HG02571 (cell line): ENCODE data around the gene KRT74.

Source experiments
- ATAC-seq: cut with Tn5 transposase; IDR thresholded peaks from one replicate; pipeline ENCODE4 v1.9.1; 2021; ENCODE audit warnings: mild to moderate bottlenecking, moderate library complexity; ENCODE audit not compliant: unreplicated experiment

KRT74 gene

DNA sequence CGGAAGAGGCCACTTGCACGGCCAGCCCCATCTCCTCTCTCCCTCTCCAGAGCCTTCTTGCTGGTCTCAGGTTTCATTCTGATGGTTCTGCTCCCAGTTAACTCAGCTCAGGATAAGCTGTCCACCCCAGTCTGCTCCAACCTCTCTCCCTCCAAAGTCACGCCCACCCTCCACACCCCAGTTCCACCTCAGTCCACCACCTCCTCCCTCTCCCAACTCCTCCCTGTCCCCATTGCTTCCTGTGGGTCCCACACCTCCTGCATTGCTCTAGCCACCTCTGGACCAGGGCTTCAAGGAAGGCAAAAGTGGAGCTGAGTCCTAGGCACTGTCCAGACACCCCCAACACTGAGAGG is 33.8 kb downstream of the KRT74 start:
- no peak for ATAC-seq

DNA sequence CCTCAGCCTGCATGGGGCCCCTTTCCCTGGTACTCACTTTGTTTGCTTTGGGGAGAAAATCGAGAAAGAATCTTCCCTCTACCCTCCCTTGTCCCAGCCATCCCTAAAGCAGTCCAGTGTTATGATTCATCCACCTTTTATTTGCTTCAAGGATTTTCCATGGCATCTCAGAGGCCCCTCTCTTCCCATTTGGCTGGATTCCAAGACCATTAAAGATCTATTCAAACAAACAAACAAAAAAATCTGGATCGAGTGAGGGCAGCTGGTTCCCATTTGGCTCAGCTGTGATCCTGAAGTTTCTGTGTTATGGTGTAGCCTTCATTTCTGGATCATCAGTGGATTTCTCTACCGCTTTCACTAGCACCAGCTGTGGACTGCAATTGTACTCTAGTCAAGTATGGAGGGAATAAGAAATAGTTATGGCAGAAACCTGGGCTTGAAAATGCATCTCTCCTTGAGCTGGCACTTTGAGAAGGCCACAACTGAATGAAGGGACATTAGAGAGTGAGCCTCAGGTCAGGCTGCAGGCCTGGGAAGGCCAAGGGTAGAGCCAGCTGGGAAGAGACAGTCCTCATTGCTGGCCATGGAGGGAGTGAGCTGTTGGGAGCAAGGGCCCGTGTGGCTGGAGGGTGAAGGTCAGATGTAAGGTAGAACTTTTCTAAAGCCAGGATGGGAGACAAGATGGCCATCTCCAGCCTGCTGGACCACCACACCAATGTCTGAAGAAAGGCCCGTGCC is 34.4 kb downstream of the KRT74 start:
- no peak for ATAC-seq

DNA sequence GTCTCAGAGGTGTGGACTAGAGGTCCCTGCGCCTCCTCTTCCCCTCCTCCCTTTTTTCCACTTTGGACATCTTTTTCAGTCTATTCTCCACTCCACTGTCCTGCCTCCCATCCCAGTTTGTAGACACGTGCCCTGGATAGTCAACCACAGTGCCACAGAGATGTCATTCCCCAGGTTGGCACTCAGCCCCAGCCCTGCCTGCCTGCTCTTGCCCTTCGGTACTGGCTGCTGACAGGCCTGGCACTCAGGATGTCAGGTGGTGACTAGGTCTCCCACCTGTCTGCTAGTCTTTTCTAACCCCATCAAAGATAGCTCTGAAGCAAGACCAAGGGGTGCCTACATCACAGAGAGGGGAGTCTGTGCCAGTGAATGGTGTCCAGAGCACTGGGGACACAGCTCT is 36.5 kb downstream of the KRT74 start:
- ATAC-seq: no peak

DNA sequence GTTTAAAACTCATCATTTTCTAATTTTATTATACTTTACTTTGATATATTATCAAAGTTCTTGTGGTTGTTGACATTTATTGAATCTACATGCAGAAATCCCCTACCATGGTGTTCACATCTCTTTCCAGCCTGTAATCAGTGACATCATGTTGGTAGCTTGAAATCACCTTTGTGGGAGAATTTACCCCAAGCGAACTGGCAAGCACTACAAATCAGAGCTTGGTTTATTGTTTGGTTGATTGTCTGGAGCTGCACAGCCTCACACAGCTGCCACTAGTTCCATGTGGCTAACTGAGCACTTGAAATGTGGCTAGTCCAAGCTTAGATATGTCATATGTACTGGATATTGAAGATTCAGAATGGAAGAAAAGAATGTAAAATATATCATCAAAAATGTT is 38.1 kb downstream of the KRT74 start:
- no peak for ATAC-seq

DNA sequence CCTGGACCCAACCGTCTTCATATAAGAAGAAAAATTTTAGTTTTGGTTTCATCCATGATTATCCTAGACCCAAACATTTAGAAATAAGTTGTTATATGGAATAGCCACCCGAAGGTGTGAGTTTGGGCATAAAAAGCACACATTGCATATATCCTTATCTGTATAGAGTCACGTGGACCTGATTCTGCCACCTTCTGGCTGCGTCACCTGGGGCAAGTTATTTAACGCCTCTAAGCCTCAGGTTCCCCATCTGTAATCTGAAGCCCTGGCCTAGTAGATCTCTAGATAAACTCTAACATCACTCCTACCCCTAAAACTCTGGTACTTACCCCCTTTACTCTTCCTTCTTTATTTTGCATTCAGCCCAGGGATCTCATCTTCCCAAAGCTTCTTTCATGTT is 39.2 kb downstream of the KRT74 start:
- no peak for ATAC-seq

DNA sequence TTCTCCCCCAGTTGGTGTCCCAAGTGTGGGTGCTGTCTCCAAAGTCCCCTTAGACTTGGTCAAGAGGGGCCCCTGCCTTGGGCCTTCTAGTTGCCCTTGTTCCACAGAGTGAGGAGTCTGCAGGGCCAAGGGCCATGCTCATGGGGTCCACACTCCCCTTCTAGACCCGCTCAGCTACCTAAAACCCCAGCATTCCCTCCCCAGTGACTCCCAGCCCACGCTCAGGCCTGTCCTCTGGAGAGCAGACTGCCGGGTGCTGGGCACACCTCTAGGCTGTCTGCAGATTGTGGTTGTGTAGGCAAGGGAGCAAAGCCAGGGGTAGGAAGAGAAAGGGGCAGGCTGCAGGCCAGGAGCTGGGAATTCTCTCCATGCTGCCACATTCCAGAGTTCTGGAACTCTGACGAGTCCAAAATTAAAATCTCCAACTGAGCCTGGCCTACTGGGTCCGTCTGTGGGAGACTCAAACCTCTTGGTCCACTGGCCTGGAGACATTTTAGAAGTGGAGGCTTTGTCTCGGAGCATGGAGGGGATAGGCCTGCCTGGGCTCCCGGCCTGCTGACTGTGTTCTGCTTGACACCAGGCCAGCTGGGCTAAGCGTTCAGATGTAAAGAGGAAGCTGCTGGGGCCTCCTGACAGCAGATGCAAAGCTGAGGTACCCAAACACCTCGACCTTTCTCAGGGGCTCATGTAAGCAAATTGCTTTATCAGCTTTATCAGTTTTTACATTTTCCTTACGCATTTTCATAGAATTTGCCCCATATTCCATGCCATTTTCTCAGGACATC is 39.8 kb downstream of the KRT74 start:
- no peak for ATAC-seq

DNA sequence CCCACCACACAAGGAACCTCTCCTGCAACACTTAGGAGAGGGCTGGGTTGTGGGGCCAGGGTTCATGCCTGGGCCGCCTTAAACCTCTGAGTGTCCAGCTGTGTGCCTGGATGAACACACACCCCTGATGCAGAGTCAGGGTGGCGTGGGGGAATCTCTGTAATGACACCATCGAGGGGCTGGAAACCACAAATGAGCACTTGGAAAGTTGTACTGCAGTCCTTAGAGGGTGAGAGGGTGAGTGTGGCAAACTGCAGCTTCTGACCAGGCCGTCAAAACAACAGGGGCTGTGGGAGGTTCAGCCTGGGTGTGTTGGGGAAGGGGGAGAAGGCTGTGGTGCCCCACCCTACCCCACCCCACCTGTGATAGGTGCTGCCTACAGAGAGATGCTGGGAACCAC is 41.0 kb downstream of the KRT74 start:
- no peak for ATAC-seq

DNA sequence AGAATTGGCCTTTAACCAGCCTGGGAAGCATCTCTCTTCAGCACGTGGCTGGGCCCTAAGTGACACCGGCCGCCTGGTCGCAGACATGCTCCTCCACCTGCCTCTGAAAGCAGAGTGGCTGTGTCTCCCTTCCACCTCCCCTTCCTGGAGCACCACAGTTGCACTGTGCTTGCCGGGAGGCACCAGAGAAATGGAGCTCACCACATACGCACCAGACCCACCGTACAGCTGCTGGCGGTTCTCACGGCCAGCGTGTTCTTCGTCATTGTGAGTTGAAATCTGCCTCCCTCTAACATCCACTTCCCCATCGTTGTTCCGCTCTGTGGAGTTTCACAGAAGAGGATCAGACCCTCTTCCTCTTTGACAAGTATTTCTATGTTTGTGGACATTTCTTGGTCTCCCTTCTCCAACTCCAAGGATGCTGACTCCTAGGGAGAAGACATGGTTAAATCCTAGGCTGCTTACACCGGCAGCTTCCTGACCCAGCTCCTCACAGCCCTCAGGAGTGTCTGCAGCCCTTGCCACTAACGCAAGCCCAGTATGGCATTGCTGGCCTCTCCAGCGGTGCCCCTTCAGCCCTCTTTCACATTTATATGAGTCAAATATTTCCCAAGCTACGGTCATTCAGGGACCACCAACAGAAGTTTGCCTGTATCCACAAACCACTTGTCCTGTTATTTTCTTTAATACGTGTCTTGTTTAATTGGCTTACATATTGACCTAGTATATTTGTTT is 41.9 kb downstream of the KRT74 start:
- ATAC-seq: no peak

DNA sequence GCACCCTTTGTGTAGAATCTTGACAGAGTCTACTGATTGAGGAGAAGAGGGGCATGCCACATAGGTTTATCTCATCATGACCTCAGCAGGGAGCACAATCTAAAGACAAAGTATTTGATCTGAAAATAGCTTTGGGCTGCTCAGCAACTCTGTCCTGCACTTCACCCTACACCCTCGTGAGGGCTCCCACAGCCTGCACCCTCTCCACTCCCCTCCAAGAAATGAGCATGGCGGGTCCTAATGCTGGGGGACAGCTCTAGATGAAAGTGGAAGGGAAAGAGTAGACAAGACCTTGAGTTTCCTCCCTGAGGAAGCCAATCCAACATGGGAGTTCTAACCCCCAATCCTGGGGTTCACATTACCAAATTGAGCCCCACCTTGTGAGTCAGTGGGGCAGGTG is 42.7 kb downstream of the KRT74 start:
- no peak for ATAC-seq

DNA sequence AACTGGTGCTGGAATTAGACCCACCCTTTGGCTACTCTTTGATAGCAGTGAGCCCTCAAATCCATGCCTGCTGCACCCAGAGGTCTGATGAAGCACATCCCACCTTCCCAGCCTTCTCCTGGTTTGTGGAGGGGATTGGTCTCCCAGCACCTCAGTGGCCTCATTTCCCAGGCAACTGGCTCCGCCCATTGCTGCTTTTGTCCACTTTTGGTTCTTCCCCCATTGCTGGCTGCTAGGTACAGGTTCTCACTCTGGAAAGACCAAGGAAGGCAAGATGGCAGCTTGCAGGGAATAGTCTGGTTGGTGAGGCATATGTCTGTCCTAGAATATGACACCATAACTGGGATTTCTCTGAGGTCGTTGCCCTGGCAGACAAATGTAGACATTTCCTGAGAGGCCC is 43.3 kb downstream of the KRT74 start:
- no peak for ATAC-seq

DNA sequence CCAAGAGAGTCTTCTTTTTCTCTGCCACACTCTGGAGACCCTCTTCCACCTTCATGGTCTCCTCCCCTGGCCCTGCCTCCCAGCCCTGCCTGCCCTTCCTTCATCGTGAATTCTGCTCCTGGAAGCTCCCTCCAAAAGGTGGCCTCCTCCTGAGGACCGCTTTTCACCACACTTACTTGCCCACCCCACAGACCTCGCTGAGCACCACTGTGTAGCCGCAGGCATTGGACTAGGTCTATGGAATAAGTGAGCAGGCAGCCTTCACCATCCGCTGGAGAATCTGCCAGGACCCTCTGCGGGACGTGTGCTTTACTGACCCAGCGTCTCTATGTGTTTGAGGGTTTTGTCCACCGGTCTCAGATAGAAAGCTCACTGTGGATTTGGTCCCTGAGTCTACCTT is 43.8 kb downstream of the KRT74 start:
- ATAC-seq: no peak

DNA sequence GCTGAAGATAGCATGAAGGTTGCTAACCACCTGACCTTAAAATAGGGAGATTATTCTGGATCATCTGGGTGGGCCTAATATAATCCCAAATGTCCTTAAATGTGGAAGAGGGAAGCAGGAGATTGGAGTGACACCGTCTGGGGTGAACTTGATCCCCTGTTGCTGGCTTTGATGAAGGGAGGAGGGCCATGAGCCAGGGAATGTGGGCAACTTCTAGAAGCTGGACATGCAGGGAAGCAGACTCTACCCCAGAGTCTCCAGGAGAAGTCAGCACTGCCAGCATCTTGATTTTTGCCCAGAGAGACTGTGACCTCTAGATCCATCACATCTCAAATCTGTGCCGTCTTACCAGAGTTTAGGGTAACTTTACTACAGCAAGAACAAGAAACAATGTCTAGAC is 44.2 kb downstream of the KRT74 start:
- ATAC-seq: no peak

DNA sequence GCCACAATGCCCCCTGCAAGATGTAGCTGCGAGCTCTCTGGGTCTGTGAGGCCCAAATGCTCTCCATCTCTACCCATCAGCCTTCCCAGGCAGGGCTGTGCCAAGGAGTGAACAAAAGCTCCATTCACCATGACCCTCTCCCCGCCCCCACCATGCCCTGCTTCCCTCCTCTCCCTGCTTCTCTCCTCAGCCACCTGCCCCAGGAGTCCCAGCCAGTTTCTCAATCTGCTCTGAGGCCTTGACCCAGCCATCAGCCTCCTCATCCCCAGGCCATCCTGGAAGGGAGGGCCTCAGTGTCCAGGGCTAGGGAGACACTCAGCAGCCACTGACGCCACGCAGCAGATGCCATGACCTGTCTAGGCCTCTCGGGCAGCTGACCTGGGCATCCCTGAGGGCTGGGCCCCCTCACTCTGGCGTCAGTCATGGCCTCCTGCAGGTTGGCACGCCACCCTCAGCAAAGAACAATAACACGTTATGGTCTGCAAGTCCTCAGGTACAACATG is 45.0 kb downstream of the KRT74 start:
- ATAC-seq: no peak

DNA sequence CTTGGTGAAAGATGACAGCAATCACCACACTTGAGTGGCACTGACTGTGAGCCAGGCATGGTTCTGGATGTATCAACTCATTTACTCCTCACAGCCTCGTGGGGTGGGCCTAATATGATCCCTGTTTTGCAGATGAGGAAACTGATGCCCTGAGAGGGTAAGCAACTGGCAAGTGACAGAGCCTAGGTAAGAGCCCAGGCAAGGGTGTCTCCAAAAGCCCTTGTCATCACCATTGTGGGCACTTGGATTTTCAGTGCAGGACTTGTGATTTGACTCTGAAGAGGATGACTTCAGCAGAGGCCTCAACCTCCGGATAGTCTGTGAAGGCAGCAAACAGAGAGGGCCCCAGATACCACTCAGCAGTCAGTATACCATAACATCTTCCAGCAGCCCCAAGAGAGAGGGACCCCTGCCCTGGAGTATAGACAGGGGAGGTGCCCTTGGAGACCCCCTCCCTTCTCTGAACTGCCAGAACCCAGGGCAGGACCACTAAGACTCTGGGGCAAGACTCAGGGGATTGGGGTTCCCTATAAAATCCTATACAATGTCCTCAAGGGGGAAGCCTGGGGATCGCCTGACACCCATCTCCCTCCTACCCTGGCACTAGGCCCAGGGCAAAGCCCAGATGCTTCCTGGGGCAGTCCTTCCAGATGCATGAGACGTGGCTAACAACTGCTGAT is 46.4 kb downstream of the KRT74 start:
- ATAC-seq: no peak

DNA sequence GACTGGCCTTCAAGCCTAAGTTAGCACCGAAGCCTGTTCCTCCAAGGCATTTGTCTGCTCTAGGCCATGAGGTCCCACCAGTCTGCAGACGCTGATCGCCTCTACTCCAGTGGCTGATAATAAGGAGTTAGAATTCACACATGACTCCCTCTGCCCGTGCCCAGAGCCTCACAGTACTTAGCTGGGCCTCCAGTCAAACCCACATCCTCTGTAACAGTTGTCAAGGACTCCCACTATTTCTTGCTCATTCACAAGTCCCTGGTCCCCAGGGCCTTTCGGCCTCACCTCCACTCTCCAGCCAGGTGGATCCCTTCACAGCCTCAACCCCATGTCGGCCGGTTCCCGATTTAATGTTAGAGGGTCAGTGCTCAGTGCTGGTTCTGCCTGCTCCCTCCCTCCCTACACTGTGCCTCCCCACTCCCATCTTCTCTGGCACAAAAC is 47.1 kb downstream of the KRT74 start:
- ATAC-seq: no peak

DNA sequence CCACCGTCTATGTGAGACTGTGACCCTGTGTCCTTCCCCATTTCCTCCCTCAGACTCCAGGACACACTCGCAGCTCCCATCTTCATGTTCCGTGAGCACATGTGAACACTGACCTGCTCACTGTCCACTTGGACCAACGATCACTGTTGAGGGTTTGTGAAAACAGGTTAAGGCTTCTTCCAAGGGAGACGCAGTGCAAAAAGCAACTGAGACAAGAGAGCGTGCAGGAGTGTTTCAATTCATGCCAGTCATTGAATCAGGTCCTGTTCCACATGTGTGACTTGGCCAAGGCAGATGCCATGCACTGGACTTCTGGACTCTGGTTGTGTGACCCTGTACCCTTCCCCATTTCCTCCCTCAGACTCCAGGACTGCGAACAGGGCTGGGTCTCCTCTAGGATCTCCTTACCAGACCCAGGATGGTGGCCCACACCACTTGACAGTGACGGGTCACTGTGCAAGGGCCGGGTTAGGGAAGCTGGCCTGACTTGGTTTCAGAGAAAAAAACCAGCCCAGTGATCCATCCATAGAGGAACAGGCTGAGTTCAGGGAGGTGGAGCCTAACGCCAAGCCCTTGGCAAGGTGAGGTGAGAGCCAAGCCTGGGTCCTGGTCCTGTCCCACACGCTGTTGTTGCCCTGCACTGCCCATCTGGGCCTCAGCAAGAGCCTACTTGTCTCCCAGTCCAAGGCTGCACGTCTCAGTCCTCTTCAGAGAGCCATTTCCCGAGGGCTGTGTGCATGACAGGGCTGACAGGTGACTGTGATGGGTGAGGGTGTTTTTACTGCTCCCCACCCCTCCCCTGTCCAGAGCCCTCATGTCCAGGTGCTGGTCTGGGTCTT is 47.8 kb downstream of the KRT74 start:
- ATAC-seq: no peak

DNA sequence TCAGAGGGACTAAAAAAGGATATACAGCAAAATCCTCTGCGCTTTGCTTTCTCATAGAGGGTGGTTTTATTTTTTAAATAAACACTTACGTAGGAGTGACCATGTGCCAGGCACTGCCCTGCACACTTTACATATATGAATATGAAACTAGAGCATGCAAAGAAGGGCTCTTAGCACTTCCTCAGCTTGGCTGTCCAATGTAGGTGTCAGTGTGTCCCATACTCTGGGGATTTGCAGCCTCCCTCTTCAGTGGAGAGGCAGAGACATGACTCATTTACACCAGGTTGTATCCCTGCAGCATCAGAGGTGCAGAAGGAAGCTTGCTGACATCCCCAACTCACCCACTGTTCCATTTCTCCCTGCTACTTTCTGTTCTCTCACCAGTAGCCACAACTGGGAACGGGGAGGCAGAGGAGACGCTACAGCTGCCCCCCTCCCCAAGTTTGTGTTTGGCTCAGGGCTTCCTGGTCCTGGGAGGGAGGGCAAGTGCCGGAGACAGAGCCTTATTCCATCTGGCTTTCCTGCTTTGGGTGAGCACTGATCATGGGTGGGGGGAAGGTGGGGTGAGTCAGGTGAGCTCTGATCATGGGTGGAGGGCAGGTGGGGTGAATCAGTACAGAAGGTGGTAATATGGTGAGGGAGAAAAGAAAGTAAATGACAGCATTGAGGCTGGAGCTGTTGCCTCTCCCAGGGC is 48.6 kb downstream of the KRT74 start:
- ATAC-seq: no peak

DNA sequence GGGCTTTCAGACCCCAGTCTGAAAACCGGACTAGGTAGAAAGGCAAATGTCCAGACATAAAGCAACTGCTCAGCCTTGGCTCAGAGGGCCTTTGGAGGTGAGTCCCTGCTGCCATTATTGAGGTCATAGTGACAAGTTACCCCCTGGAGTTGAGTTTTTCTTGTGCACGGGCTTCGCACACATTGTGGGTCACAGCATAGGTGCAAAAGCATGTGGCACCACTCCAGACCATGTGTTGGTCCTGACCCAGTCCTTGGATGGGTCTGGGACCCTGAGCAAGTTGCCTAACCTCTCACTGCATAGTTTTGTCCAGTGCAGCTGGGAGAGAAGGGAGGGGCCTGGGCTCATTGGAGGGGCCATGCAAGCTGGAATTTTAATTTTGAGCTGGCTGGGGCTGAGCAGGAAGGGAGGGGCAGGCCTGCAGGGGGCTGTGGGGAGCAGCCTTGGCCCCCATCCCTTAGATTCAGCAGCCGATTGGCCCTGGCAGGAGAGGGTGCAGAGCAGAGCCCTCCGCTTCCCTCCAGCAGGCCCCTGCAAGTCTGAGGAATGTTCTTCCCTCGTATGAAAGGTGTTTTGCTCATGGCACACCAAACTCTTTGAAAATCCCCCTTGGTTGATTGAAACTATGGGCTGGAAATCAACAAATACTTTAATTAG is 49.3 kb downstream of the KRT74 start:
- no peak for ATAC-seq

DNA sequence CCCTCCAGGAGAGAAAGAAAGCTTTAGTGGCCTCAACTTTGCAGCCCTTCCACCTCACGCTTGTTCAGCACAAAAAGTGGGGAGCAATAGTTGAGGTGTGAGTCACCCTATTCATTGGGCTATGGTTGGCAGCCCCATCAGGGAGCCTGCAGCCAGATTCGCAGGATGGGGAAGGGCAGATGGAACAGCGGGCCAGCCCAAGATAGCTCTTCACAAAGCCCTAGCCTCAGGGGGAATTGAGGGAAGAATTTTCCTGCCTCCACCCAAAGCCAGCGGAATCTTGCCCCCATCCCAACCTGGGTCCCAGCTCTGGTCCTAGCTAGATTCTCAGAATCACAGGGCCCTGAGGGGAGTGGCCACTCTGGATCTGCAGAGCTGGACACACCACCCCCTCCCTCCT is 49.8 kb downstream of the KRT74 start:
- no peak for ATAC-seq
